Dermis blood vessel endothelial cell (primary cell): ENCODE data around the gene GAB1. TPM values are rescaled to one million over a fixed set of nuclear protein-coding genes. Genes with fewer than 3 reads are reported as not detected.

Source experiments
- DNase-seq: peaks from one replicate; pipeline ENCODE4 v3.0.0; 2010
- total RNA-seq: library from RNA; depleted of rRNA; stranded (reverse); fragments of >200 nt; gene quantifications from 2 replicates; pipeline ENCODE4 v1.2.3, GENCODE V29; 2014

Gene GAB1
- total RNA-seq = 25.8 and 34.5 TPM in 2 replicates

DNA sequence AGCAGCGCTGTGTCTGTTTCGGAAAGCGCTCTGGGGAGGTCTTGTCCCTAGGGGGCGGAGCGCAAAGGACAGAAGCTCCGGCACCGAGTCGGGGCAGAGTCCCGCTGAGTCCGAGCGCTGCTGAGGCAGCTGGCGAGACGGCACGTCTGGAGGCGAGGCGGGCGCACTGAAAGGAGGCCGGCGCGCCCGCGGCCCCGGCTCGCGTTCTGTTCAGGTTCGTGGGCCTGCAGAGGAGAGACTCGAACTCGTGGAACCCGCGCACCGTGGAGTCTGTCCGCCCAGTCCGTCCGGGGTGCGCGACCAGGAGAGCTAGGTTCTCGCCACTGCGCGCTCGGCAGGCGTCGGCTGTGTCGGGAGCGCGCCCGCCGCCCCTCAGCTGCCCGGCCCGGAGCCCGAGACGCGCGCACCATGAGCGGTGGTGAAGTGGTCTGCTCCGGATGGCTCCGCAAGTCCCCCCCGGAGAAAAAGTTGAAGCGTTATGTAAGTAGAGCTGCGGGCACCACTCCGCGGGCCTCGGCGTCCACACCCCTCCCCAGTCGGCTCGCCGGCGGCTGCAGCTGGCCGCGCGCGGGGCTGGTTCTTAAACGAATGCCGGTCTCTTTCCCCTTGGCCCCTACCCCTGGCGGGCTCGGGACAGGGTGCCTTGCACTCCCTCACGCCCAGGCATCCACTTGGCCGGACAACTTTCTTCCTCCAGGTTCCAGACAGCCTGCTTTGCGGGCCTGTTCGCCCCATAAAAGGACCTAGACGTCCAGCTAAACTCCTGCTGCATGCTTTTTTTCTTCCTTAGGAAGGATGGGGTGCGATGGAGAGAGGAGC lies at the start of gene GAB1:
TSS of gene GAB1 (plus strand) at position 96 of the 819 bp plus-strand sequence. CDS start at position 409, 313 bp downstream.
- DNase-seq = peak; percentile 86

- DNase-seq = no peak
Measured at GRCh38 chr4:143287572-143287923, 49.1 kb upstream of the GAB1 start.

DNA sequence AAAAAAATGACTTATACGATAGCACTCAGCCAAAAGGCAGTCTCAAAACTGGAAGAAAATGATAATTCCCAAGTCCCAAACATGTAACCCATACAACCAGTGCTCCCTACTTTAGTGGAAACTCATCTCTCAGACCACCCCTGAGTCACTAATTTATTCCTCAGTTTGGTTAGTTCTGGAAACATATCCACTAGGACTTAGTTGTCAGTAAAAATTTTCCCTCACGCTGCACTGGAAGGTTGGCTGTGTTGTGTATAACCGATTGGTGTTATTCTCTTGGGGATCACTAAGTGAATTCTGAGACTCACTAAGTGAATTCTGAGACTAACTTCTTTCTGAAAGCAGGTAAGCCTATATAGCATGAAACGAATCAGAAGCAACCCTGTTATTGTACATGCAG lies 48.5 kb upstream of the GAB1 start:
- DNase-seq = no peak

DNA sequence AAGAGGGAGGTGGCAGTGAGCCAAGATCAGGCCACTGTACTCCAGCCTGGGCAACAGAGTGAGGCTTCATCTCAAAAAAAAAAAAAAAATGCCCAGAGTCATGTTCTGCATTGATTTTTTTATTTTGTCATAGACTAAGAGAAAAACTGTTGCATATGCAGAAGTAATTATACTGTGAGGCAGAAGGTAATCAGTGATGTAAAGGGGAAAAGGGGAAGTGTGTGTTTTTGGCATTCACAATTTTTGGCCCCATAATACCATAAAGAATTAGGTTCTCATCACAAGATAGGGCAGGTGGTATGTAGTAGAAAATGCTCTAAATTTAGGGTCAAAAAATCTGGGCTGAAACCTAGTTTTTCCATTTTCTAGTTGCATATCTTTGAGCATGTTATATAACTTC lies 47.3 kb upstream of the GAB1 start:
- DNase-seq = no peak

- no peak for DNase-seq
Measured at GRCh38 chr4:143291314-143291713, 45.4 kb upstream of the GAB1 start.

GRCh38 chr4:143292858-143293257 lies 43.8 kb upstream of the GAB1 start:
- DNase-seq = no peak

DNA sequence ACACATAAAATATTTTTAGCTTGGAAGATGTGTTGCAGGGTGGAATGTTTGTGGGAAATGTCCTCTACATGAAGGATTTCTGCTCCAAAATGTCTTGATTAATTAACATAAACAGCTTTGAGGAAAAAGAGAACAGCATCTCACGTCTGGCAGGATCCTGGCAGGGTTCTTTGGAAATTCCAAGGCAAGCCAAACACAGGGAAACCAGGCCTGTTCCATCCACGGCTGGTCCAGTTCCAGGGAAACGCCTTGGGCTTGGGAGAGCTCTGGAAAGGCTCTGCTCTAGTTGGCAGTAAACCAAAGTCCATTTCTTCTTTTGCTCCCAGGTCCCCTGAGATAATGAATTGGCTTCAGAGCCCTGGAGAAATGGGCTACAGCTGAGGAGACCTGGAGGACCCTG lies 42.4 kb upstream of the GAB1 start:
- DNase-seq = no peak

GRCh38 chr4:143294710-143295275 lies 41.9 kb upstream of the GAB1 start:
- no peak for DNase-seq

GRCh38 chr4:143296397-143297067 lies 40.1 kb upstream of the GAB1 start:
- no peak for DNase-seq

- DNase-seq = no peak
Measured at GRCh38 chr4:143300860-143301259, 35.8 kb upstream of the GAB1 start.

DNA sequence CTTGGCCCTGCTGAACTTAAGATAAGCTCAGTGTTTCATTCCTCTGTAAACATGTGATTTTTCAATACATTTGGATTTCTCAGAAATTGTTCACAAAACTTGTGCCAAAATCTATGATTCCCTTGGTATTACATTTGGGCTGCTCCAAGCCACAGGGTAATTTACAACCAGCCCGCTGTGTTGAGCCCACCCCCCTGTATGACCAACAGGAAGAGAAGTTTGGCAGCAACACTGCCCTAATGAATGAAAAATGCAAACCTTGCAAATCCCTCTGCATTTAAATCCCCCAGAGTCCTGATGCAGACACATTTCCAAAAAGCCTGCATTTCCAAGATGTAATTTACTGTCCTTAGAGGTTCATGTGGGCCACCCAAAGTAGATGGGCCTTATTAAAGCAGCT lies 34.1 kb upstream of the GAB1 start:
- no peak for DNase-seq

- DNase-seq = no peak
Measured at GRCh38 chr4:143306788-143307187, 29.9 kb upstream of the GAB1 start.

DNA sequence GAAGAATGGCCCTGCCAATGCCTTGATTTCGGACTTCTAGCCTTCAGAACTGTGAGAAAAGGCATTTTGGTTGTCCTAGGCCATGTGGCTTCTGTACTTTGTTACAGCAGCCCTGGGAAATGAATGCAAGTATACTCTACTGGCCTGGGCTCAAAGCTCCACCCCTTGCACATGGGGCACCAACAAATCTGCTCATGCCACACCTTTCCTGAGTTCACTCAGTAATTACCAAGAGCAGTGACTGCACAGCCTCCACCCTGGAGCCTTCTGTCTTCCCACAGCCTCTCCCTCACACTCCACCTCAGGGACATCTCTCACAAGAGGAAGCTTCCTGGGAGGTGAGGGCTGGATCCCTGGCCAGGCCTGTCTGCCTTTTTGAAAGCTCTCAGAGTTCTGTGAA lies 29.1 kb upstream of the GAB1 start:
- no peak for DNase-seq

- no peak for DNase-seq
Measured at GRCh38 chr4:143308377-143308776, 28.3 kb upstream of the GAB1 start.

GRCh38 chr4:143311924-143312323 lies 24.8 kb upstream of the GAB1 start:
- no peak for DNase-seq

GRCh38 chr4:143313521-143313920 lies 23.2 kb upstream of the GAB1 start:
- DNase-seq = no peak

DNA sequence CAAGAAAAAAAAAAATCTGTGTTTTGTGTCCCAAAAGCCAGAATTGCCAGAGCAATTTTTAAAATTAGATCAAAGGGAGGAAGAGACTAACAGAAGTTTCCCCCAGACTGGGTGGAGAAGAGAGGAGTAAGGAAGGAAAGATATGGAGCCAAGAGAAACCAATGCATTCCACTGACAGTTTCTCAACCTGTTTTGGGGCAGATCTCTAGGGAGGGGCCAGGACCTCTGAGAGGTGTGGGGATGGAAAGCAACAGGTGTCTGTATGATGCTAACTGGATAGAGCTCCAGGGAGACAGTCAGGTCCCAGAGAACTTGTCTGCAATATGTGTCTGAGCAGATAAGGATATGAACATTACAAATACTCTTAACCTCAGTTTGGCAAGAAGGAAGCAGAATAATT lies 22.7 kb upstream of the GAB1 start:
- DNase-seq = no peak

DNA sequence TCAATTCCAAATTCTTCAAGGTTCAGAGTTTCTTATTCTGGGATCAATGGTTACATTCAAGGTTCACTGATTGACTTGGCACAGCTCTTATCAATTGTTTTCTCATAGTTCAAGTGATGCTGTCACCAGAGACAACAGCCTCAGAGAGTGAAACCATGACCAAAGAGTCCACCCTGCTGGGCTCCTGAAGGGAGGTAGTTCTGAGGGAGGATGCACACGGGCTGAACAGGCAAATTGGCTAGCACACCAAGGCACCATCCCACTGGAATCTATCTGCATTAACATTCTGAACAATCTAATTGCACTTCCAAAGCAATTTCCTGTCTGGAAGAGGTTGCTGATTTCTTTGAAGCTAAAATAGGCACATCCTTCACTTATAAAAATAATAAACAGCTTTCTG lies 16.6 kb upstream of the GAB1 start:
- DNase-seq = no peak

- DNase-seq = no peak
Measured at GRCh38 chr4:143326735-143327134, 9.9 kb upstream of the GAB1 start.

- no peak for DNase-seq
Measured at GRCh38 chr4:143329985-143330384, 6.7 kb upstream of the GAB1 start.

DNA sequence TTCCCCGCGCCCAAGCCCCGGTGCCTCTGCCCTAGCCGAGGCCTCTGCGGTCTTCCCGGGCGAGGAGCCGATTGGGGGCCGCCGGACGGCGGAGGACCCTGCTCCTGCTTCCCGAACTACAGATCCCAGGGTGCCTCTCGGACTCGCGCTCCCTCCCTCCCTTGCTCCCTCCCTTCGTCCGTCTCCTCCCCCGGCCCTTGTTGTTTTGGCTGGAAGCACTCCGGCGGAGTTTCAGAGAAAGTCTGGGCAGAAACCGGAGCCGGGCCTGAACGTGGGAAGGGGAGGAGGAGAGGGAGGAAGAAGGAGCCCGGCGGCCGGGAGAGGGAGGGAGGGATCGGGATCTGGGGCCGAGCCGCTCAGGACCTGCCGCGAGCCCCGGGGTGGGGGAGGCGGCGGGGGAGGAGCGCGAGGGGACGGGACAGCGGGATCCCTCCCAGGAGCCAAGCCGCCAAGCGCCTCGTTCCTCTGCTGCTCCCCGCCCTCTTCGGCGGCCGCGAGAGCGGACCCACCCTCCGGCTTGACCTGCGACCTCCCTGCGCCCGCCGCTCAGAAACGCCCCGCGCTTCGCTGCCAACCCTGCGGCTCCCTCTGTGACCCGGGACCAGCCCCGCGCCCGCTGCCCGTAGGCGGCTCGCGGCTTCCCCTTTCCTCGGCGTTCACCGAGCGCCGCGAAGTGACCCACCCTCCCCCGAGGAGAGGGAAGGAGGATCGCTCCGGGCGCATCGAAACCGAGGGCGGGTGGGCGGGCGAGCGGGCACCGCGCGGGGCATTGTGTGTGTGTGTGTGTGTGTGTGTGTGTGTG lies 496 bp upstream of the GAB1 start:
- peak; percentile 85 for DNase-seq

- peak; percentile 44 for DNase-seq
Measured at GRCh38 chr4:143337600-143338287, 1.1 kb downstream of the GAB1 start.

- no peak for DNase-seq
Measured at GRCh38 chr4:143338313-143338712, 1.6 kb downstream of the GAB1 start.
